A204.1 (cell line): ENCODE results near the gene XXYLT1.
A peak's percentile ranks its signal among the peaks of the same experiment; 100 is the strongest.
"Not testable (repeated sequence)": the region's sequence is repeated elsewhere in the genome, so short reads cannot be mapped to it uniquely, and the experiment has no call there.

Source experiments
- FAIRE-seq: peaks from 2 replicates; lab custom pipeline; 2012; peaks lifted over from hg19 to GRCh38; lab: Jason Lieb, UNC

The XXYLT1 gene, protein sequence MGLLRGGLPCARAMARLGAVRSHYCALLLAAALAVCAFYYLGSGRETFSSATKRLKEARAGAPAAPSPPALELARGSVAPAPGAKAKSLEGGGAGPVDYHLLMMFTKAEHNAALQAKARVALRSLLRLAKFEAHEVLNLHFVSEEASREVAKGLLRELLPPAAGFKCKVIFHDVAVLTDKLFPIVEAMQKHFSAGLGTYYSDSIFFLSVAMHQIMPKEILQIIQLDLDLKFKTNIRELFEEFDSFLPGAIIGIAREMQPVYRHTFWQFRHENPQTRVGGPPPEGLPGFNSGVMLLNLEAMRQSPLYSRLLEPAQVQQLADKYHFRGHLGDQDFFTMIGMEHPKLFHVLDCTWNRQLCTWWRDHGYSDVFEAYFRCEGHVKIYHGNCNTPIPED

DNA sequence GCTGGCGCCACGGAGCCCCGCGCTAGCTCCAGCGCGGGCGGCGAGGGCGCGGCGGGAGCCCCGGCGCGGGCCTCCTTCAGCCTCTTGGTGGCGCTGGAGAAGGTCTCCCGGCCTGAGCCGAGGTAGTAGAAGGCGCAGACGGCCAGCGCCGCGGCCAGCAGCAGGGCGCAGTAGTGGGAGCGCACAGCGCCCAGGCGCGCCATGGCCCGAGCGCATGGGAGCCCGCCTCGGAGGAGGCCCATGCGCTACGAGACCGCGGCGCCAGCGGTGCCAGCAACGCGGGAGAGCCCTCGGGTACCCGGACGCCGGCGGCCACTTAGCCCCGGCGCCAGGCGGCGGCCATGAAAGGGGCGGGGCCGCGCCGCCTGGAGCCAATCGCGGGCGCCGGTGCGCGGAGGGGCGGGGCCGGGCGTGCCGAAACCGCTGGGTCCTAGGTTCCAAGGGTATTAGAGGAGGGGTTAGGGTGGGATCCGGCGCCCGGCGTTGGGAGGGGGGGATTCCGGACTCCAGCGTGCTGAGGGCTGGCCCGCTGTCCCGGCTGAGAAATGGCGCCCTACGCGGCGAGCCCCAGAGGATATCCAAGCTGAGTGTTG is at the start of gene XXYLT1:
XXYLT1 (minus strand) TSS at position 343 of the 593 bp plus-strand sequence; CDS start at position 242, 101 bp downstream.
- no peak for FAIRE-seq

DNA sequence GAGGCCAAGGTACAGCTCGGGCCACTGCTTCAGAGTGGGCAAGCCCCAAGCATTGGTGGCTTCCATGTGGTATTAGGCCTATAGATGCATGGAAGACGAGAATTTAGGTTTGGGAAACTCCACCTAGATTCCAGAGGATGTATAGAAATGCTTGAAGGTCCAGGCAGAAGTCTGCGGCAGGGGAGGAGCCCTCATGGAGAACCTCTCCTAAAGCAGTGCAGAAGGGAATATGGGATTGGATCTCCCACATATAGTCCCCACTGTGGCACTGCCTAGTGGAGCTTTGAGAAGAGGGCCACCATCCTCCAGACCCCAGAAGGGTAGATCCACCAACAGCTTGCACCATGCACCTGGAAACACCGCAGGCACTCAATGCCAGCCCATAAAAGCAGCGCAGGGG is 48.1 kb upstream of the XXYLT1 start:
- FAIRE-seq, result no peak

DNA sequence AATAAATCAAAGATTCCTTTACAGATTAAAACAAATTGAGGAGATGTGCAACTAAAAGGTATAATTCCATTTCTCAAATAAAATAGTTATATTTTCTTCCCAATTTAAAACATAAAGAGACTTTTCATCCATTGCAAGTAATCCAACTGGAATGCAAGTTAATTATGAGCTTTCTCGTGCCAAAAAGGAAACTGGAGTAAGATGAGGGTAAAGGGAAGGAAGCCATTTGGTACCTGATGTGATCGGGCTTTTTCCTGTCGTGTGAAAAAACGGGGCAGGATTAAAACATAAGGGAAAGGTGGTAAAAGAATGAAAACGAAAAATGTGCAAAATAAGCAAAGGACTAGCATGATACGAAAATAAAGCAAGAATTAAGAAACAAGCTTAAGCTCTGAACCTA is 41.8 kb upstream of the XXYLT1 start:
- FAIRE-seq, result no peak

DNA sequence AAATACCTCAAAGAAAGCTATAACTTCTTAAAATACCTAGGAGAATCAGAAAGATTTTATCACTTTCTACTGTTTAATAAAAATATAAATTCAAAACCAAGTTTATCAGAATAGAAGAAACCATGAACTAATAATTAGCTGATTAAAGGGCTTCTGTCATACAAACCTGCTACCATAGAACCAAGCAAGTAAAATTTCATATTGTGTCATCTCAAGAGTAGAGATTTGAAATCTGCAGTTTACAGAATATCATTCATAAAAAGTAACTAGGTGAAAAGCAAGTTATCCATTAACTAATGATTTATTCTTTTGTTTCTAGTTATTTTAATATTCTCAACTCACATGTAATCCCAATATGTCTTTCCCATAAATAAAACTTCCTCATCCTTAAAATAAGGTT is 36.8 kb upstream of the XXYLT1 start:
- FAIRE-seq, result no peak

DNA sequence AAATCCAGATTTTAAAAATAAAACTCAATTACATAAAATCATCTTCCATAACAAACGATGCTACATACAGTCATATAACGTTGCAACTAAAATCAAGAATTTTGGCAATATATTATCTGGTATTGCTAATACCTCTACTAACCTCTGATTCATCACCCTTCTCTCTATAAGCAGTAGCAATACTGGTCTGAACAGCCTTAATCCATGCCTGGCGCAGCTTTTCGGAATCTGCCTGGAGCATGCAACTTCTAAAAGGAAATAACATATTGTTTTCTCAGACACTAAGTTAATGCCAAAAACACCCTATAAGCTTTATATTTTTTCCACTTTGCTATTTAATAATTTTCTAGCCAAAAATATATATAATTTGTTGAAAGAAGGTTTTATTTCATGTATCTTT is 35.4 kb upstream of the XXYLT1 start:
- FAIRE-seq, result no peak

DNA sequence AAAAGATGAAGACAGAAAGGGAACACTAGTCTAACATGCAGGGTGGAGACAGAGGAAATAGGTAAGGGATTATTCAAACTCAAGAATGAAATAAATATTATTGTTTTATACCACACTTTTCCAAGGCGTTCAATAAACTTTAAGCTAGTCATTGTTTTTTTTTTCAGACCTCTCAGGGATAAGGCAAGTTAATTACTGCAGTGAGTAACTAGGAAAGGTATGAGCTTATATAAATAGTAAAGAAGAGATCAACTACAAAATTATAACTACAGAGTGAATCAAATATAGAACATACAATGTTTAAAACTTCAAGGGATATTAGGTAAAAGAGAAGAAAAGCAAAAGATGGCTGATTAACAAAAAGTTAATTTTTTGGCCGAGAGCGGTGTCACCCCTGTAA is 31.5 kb upstream of the XXYLT1 start:
- no peak for FAIRE-seq

DNA sequence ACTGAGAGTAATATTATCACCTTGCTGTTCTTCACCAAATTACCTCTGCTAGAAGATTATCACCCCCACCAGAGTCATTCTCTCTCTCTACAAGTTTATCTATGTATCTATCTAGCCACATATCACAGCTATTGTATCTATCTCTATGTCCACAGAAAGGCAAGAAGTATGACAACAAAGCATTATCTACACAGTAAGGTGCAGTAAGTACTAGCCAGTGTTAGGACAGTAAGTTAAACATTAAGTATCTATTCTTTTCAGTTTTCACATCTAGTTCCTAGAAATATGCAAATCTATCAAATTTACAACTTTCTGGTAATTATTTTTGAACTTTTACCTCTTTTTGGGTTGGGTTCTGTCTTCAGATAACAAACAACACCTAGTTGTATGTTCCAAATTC is 26.5 kb upstream of the XXYLT1 start:
- FAIRE-seq, result no peak

DNA sequence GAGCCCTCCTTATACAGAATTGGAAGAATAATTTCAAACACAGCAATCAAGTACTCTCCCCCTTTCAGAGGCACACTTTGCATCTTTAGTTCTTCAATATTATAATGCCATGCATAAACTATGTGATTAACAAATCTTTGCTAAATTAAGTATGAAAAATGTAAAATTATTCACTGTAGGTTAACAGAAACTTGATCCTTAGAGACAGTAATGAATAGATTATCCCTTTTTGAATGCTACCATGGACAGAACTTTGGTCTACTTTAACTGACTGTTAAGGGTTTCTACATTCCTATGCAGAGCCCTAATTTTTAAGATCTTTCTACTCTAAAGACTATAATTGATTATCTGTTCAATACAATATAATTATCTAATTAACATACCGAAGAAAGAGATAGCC is 25.7 kb upstream of the XXYLT1 start:
- no peak for FAIRE-seq

DNA sequence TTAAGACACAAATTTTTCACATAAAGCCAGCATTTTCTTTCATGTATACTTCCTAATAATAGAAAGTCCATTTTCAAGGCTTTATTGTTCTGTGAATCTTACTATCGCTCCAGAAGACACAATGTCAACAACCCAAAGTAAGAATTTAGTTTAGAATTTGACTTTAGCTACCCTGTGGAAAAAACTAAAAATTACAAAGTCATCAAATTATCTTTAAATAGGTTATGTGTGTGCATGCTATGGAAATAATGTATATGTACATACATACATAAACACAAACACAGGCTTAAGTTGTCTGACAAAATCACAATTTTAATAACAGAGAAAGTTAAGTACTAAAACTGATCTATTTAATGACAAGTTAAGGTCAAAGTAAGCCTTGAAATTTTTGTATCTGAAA is 20.2 kb upstream of the XXYLT1 start:
- no peak for FAIRE-seq

DNA sequence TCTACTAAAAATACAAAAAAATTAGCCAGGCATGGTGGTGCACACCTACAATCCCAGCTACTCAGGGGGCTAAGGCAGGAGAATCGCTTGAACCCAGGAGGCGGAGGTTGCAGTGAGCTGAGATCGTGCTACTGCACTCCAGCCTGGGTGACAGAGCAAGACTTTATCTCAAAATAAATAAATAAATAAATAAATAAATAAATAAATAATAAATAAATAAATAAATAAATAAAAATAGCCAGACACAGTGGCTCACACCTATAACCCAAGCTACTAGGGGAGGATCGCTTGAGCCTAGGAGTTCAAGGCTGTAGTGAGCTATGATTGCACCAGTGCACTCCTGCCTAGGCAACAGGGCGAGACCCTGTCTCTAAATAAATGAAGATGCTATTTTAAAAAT is 19.7 kb upstream of the XXYLT1 start:
- not testable (repeated sequence) for FAIRE-seq

DNA sequence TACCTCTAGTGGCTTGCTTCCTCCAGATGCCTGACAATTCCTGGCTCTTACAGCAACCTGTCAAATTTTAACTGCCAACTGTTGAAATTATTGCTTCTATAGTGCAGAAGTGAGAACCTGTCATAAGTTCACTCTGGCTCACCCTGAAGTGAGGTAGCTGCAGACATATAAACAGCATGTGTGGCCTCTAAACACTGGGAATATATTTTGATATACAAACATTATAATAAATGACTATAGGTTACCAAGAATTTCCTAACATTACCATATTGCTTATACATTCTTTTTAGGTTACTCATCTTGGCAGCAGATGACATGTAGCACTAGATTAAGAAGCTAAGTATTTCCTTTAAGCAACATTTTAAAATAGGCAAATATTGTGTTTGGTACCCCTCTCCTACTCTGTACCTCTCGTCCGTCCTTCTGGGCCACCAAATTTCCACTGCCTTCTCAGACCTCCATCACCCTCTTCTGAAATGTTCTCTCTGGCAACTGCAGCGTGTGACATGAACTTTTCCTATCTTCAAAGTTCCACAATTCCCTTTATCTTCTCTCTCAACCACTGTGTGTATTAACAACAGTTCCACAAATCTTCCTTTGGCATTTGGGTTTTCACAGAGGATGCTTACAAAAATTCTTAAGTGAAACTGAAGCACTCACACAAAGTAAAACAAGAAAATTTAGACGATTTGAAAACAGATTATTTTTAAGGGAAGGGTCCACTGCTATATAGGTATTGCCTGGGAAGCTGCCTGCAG is 15.3 kb upstream of the XXYLT1 start:
- FAIRE-seq, result no peak

DNA sequence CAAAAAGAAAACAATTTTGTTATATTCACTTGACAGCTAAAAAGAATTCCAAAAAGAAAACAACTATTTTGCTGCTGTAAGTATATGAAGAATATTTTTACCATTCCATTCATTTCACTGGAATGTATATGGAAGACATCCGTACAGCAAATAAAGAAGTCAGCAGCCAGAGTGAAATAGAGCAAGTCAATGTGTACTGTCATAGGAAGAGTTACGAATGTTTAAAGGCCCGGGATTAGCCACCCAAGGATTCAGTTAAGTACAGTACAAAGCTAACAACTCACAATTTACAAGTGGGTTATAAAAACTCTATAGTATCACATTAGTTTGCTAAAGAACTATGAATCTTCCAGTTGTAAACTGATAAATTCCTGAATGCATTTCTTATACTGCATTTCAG is 14.4 kb upstream of the XXYLT1 start:
- no peak for FAIRE-seq

DNA sequence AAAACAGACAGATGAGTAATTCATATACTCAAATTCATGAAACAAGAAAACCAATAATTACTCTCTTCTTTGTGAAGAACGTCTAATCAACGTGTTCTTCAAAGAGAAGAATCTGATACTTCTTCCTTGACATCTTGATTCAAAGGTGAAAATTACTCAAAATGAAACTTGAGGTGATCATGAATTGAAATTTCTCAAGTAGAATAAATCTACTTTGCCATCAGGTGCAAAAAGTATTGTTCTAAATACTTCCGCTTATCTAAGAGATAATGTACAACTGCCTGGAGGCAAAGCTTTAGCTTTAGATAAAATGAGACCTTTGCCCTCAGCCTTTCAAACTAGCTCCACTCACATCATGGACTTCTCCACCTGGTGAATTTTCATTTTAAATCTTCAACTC is 13.9 kb upstream of the XXYLT1 start:
- no peak for FAIRE-seq

DNA sequence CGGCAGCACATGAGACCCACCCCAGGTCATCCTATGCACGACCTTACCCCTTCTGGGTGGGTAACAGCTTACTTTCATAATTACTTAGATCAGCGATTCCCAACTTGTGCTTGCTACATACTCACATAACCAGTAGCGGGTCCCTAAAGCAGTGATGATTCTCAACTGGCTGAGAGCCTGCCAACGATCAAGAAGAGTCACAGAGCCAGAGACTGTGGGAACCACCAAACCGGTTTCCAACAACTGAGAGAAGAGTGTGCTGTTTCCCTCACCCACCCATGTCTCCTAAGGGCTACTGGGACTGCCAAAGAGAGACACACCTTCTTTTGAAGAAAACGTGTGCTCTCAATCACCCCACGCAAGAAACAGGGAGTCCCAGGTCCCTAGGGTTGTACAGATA is 12.0 kb upstream of the XXYLT1 start:
- FAIRE-seq, result no peak

DNA sequence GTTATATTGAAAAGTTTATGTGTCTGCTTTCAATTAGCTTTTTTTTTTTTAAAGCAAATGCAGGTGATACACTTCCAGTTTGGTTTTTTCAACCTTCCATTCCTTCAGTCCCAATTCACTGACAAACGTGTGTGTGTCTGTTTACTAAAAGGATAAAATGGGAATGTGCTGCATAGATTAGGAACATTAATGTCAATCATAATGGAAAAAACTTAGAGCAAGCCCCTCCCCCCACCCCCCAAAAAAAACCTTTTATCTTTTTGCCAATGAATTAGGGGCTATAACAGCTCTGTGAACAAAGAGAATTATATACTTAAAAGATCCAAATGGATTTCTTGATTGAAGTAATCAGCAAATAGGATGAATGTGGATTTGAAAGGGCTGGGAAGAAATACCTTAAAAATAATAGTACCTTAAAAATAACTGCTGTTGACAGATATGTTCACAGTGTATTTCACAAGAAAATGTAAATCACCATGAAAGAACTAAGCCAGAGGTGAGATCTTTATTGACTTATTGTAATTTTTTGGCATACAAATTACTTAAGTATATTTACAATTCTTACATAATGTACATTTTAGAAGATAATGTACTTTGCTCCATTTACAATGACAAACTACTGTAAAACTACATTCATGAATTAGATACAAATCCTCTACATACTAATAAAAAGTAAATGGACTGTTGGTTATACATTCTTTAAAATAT is 3.5 kb upstream of the XXYLT1 start:
- peak; percentile 16 for FAIRE-seq

DNA sequence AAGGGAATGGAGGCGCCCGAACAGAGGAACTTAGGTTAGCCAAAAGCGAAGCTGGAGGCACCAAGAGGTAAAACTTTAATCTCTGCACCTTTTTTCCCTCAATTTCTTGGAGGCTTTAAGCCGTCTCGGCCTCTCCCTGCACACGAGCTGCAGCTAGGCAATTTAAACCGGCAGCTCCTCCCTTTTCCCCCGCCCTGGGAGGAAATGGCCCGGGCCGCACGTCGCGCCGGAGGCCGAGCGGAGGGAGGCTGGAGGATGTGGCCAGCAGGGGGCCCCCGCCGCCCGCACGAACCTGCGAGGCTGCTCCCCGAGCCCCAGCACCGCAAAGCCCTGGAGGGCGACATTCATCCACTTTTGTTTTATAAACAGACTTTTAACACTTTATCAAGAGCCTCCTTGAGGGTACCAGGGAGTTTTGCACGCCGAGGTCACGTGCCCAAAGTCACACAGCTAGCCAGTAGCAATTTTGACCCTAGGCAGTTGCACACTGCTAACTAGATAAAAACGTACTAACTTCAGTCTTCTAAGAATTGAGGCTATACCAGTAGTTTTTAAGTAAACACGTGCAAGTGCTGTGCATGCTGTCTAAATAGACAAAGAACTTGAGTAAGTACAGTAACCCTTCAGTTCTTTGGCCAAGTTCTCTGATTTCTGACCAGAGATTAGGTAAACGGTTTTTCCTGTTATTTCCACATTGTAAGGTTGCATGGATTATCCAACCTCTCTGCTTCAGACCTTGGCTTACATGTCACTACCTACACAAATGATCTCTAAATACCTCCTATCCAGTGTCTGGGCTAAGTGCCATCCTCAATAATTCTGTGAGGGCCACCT is 668 bp upstream of the XXYLT1 start:
- no peak for FAIRE-seq

DNA sequence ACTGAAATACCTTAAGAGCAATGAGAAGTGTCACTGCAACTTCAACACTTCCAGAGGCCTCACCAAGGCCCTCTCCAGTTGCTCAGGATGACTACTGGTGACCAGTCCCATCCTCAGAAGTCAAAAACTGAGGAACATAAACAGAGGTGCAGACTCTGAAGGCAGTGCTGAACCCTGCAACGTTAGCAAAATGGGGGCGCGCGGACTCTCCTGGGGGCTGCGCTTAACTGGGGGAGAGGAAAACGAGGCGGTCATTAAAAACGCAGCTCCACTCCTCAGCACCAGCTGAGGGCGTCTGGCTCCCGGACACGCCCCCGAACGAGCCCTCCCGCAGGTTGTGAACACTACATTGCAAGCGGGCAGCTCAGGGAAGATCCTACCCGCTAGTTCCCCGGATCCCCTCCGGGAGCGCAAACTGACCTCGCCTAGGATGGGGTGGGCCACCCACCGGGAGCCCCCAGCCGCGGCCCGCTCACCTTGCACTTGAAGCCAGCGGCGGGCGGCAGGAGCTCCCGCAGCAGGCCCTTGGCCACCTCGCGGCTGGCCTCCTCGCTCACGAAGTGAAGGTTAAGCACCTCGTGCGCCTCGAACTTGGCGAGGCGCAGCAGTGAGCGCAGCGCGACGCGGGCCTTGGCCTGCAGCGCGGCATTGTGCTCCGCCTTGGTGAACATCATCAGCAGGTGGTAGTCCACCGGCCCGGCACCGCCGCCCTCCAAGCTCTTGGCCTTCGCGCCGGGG is 711 bp downstream of the XXYLT1 start:
- FAIRE-seq, result no peak

DNA sequence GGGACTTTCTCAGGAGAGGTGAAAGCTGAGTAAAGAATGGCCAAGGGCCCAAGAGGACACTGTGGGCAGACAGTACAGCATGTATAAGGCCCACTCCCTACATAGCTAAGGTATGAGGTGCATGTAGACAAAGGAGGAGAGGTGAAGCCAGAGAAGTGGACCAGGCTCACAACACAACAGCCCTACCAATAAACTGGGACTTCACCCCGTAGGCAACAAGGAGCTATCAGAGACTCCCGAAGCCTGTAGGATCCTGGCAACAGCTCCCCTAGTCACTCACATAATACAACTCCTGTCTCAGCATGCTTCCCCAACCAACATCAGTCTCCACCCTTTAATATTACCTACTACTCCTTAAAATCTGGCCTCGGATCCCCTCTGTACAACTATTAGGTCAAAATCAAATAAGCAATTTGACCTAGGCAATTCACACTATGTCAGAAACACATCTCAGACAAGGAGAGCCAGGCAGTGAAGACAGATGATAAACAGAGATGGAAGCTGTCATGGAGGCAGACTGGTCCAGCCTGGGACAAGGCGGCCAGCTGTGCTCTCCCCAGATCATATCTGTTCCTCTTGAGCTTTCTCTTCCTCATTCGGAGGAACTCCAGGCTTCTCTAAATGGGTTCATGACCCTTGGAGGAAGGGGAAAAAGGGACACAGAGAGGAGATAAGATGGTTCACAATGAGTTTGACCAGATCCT is 1.4 kb downstream of the XXYLT1 start:
- FAIRE-seq, result no peak

DNA sequence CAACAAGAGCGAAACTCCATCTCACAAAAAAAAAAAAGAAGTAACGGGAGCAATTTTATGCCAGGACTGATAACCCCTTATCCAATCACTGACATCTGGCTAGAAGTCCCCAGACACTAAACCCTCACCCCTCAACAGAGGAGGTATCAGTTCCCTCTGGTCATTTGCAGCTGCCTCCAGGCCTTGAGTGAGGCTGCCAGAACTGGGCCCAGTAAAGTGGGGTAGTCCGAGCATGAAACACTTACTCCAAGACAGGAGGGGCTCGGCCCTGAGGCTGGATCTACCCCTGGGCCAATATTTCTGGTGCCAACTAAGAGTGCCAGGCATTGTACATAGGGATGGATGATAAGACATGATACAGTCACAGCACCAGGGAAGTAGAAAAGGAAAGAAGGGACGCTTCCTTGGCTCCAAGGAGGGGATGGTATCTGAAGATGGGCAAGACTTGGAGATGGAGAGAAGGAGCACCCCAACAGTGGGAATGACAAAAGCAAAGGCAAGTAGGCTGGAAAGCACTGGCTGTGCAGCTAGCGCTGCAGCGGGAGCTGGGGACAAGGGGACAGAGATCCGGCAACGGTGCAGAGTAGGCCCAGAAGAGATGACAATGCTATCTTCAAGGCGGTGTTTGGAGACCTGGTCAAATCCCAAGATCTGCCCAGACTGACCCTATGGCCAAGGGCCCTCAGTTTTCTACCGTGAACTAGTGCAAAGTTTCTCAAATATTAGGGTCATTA is 2.2 kb downstream of the XXYLT1 start:
- FAIRE-seq, result no peak

DNA sequence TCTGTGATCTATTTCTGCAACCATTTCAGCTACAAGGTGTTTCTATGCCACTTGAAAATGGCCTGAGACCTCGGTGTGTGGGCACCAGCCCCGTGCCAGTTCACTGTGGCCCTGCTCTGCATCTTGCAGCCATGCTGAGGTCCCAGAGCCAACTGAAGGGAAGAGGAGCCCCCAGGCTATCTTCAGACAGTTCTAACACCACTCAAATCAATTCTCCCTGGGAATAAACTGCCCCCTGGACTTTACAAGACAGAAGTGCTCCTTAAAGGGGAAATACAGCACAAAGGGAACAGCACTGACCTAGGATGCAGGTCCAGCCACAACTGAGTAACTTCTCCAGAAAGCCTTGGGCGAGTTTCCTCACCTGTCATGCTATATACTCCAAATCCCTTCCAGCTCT is 3.9 kb downstream of the XXYLT1 start:
- no peak for FAIRE-seq
